Keratinocyte (primary cell): ENCODE measurements around the gene FBXO33. TPM values are rescaled to one million over a fixed set of nuclear protein-coding genes. Genes with fewer than 3 reads are reported as not detected.
A peak's percentile ranks its signal among the peaks of the same experiment; 100 is the strongest.

Experiments
- DNase-seq: peaks from one replicate; pipeline ENCODE4 v3.0.0-alpha.2; 2011; ENCODE audit warnings: low read depth, missing footprints, low spot score
- FAIRE-seq: peaks from 2 replicates; lab custom pipeline; 2011; peaks lifted over from hg19 to GRCh38; lab: Jason Lieb, UNC
- H2AFZ ChIP-seq: 2 replicates; pipeline ENCODE4 v1.6.0; 2012; ENCODE audit warnings: low read length, control low read depth, inconsistent platforms; ENCODE audit not compliant: control insufficient read depth
- H3K27ac ChIP-seq: 2 replicates; pipeline ENCODE4 v1.5.1; 2011; ENCODE audit warnings: low read length; ENCODE audit not compliant: control insufficient read depth, insufficient read depth
- H3K27me3 ChIP-seq: 3 replicates; pipeline ENCODE4 v1.6.0; 2011; ENCODE audit warnings: low read length; ENCODE audit not compliant: control insufficient read depth, insufficient read depth; ENCODE audit errors: extremely low read depth
- H3K36me3 ChIP-seq, 2 experiments: 2 replicates in 1 of 2; 3 replicates in 1 of 2; pipeline ENCODE4 v1.5.1; 2011; ENCODE audit warnings: low read length in 2 of 2, mild to moderate bottlenecking in 1 of 2; ENCODE audit not compliant: control insufficient read depth in 2 of 2, insufficient read depth in 2 of 2; ENCODE audit errors: extremely low read depth in 1 of 2
- H3K4me1 ChIP-seq: 3 replicates; pipeline ENCODE4 v1.5.1; 2011; ENCODE audit warnings: low read length; ENCODE audit not compliant: control insufficient read depth, insufficient read depth; ENCODE audit errors: extremely low read depth
- H3K4me2 ChIP-seq: 3 replicates; pipeline ENCODE4 v1.6.0; 2011; ENCODE audit warnings: low read depth, low read length; ENCODE audit not compliant: control insufficient read depth, insufficient read depth; ENCODE audit errors: extremely low read depth
- H3K4me3 ChIP-seq, 3 experiments: fragments of 200-600 bp in 1 of 3; sonication (generic) in 1 of 3; 2 replicates in 2 of 3; 3 replicates in 1 of 3; pipeline ENCODE4 v1.5.1; 2011 to 2016; ENCODE audit warnings: low read length in 3 of 3, mild to moderate bottlenecking in 3 of 3, control low read depth in 2 of 3, inconsistent platforms in 1 of 3, low read depth in 1 of 3, mixed read lengths in 1 of 3, mixed run types in 1 of 3, moderate library complexity in 1 of 3; ENCODE audit not compliant: control insufficient read depth in 2 of 3, insufficient read depth in 2 of 3; ENCODE audit errors: extremely low read depth in 1 of 3
- H3K79me2 ChIP-seq: 2 replicates; pipeline ENCODE4 v1.6.0; 2012; ENCODE audit warnings: low read length; ENCODE audit not compliant: control insufficient read depth, insufficient read depth
- H3K9ac ChIP-seq: 3 replicates; pipeline ENCODE4 v1.6.0; 2011; ENCODE audit warnings: low read length; ENCODE audit not compliant: control insufficient read depth, insufficient read depth; ENCODE audit errors: extremely low read depth
- H3K9me1 ChIP-seq: 3 replicates; pipeline ENCODE4 v1.6.0; 2011; ENCODE audit warnings: low read length; ENCODE audit not compliant: control insufficient read depth, insufficient read depth; ENCODE audit errors: extremely low read depth
- H3K9me3 ChIP-seq: 2 replicates; pipeline ENCODE4 v1.5.1; 2012; ENCODE audit warnings: low read depth, low read length; ENCODE audit not compliant: control insufficient read depth
- H4K20me1 ChIP-seq: 3 replicates; pipeline ENCODE4 v1.6.0; 2011; ENCODE audit warnings: low read length; ENCODE audit not compliant: control insufficient read depth, insufficient read depth; ENCODE audit errors: extremely low read depth
- EZH2 ChIP-seq: IDR thresholded peaks from one replicate; pipeline ENCODE4 v1.6.1; 2012; ENCODE audit warnings: inconsistent platforms, mild to moderate bottlenecking, low read length, moderate library complexity
- dilution Hi-C: fragments of 300-500 bp; cut with MboI; formaldehyde crosslinking; loops from one replicate; pipeline ENCODE4 v1.7.0; 2020; ENCODE audit warnings: low sequenced_read_pairs; ENCODE audit not compliant: extremely low pct_ligation_motif_present
- polyA plus RNA-seq, 5 experiments: library from polyadenylated mRNA; depleted of rRNA in 3 of 5; stranded (reverse) in 3 of 5; stranded (forward) in 1 of 5; unstranded in 1 of 5; fragments of >200 nt; gene quantifications; 1 replicate in 1 of 5; 2 replicates in 3 of 5; 3 replicates in 1 of 5; pipeline versions ENCODE4 v1.2.1 to v1.2.3, GENCODE V29; 2011 to 2012; ENCODE audit warnings: missing spikeins in 2 of 5, low read depth in 1 of 5, low replicate concordance in 1 of 5
- TF ChIP-seq, protein P1 (sequence below), 3 experiments: IDR thresholded peaks in 1 of 3; conservative IDR thresholded peaks in 1 of 3; optimal IDR thresholded peaks in 1 of 3; 2 replicates in 2 of 3; 3 replicates in 1 of 3; pipeline versions ENCODE3 to v1.5.1; 2011; ENCODE audit warnings: low read length in 3 of 3, mild to moderate bottlenecking in 3 of 3, moderate library complexity in 2 of 3, control low read depth in 1 of 3, inconsistent platforms in 1 of 3; ENCODE audit not compliant: insufficient read depth in 2 of 3; ENCODE audit errors: extremely low read depth in 1 of 3

FBXO33 gene
- polyA plus RNA-seq, 1 donor (not counting 4 experiments of a cell fraction or from before 2014, with no cell fraction given) = 12.0 TPM

DNA sequence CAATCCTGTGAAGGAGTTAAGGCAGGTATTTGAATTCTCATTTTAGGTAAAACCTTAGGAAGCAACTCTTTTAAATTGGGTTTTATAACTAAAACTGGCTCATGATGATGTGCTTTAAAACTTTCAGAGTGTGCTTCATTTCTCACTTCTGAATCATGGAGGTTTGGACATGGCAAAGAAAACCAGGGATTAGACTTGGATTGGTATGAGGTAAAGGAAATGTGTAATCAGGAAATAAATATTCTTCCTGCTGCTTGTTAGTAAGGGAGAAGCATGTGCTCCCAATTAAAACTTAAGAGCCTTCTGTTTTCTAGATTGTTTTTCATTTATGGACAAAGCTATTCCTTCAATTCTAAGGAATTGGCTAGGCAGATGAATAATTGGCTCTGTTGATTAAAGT lies 57.4 kb downstream of the FBXO33 start:
- H2AFZ ChIP-seq = peak overlapping the region; percentile 13
- no peak overlapping the region for H3K4me3 ChIP-seq
- H4K20me1 ChIP-seq = no peaks in the 10 kb centered on the region
- no peaks in the 10 kb centered on the region for H3K9me3 ChIP-seq
- peaks cover 6% of the 10 kb centered on the region for H3K4me1 ChIP-seq
- no peaks in the 10 kb centered on the region for H3K9me1 ChIP-seq
- FAIRE-seq (no peak), DNase-seq (no peak)
- no peak overlapping the region for H3K9ac ChIP-seq
- dilution Hi-C loops = no loop called here
- H3K4me2 ChIP-seq = no peak overlapping the region
- H3K36me3 ChIP-seq = peaks cover 0 to 3% of the 10 kb centered on the region in 2 experiments
- no peaks in the 10 kb centered on the region for H3K79me2 ChIP-seq
- TF ChIP-seq, protein P1, sequence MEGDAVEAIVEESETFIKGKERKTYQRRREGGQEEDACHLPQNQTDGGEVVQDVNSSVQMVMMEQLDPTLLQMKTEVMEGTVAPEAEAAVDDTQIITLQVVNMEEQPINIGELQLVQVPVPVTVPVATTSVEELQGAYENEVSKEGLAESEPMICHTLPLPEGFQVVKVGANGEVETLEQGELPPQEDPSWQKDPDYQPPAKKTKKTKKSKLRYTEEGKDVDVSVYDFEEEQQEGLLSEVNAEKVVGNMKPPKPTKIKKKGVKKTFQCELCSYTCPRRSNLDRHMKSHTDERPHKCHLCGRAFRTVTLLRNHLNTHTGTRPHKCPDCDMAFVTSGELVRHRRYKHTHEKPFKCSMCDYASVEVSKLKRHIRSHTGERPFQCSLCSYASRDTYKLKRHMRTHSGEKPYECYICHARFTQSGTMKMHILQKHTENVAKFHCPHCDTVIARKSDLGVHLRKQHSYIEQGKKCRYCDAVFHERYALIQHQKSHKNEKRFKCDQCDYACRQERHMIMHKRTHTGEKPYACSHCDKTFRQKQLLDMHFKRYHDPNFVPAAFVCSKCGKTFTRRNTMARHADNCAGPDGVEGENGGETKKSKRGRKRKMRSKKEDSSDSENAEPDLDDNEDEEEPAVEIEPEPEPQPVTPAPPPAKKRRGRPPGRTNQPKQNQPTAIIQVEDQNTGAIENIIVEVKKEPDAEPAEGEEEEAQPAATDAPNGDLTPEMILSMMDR (optimal IDR thresholded peaks at IDR 0.05 in 1 of 3, IDR thresholded peaks at IDR 0.05 in 1 of 3, conservative IDR thresholded peaks at IDR 0.05 in 1 of 3; ENCODE audit: extremely low read depth in 1 of 3, insufficient read depth in 2 of 3, low read length in 3 of 3) = no peak
- TF ChIP-seq EZH2 = no peak
- no peaks in the 10 kb centered on the region for H3K27me3 ChIP-seq
- H3K27ac ChIP-seq = no peak overlapping the region

DNA sequence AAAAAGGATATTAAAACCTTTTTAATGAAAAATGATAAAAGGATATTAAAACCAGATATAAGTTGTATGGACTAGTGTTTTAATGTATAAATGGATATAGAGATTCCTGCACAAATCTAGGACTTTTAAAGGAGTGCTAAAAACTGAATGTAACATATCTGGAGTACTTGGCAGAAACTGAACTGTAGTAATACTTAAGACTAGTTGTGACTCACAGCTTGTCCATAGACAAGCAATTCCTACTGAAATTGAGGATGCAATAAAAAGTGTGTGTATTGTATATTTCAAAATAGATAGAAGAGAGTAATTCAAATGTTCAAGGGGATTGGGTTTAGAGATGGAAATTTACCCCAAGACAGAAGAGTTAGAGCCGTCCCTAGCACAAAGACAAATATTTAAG lies 59.6 kb downstream of the FBXO33 start:
- TF ChIP-seq EZH2 = no peak
- TF ChIP-seq, protein P1 (optimal IDR thresholded peaks at IDR 0.05 in 1 of 3, IDR thresholded peaks at IDR 0.05 in 1 of 3, conservative IDR thresholded peaks at IDR 0.05 in 1 of 3; ENCODE audit: extremely low read depth in 1 of 3, insufficient read depth in 2 of 3, low read length in 3 of 3) = no peak
- Histone ChIP-seq H3K36me3 (peaks cover 0 to 3% of the 10 kb centered on the region in 2 experiments), H2AFZ (no peak overlapping the region), H3K27me3 (no peaks in the 10 kb centered on the region), H4K20me1 (no peaks in the 10 kb centered on the region), H3K4me3 (no peak overlapping the region), H3K9me1 (no peaks in the 10 kb centered on the region), H3K27ac (no peak overlapping the region), H3K4me2 (no peak overlapping the region), H3K4me1 (peaks cover 6% of the 10 kb centered on the region), H3K9ac (no peak overlapping the region), H3K79me2 (no peaks in the 10 kb centered on the region), H3K9me3 (no peaks in the 10 kb centered on the region)
- FAIRE-seq = no peak
- no peak for DNase-seq
- dilution Hi-C loops = no loop called here
